Heart right ventricle (tissue), 16 donors: ENCODE measurements around the gene GPBP1. TPM values are rescaled to one million over a fixed set of nuclear protein-coding genes. Genes with fewer than 3 reads are reported as not detected.

Experiments
- ATAC-seq, 8 donors: fragments of 200-7000 bp; cut with Tn5 transposase; one replicate each; pipeline ENCODE4 v1.9.1; 2020; ENCODE audit warnings: mild to moderate bottlenecking in 8 of 8, moderate library complexity in 8 of 8, moderate number of reproducible peaks in 1 of 8
- DNase-seq, 2 donors: peaks; one replicate each; pipeline ENCODE4 v3.0.0-alpha.2; 2020
- H3K27ac ChIP-seq, 10 donors: fragments of 200-600 bp; sonication (generic) in 2 of 10; one replicate each; pipeline versions ENCODE4 v1.5.0 to v1.8.0; 2020 to 2022; ENCODE audit warnings: mild to moderate bottlenecking in 3 of 10
- H3K27me3 ChIP-seq, 7 donors: fragments of 200-600 bp; one replicate each; pipeline ENCODE4 v1.8.0; 2021 to 2022; ENCODE audit warnings: mild to moderate bottlenecking in 2 of 7
- H3K36me3 ChIP-seq, 9 donors: fragments of 200-600 bp; sonication (generic) in 1 of 9; one replicate each; pipeline versions ENCODE4 v1.5.0 to v1.8.0; 2020 to 2022; ENCODE audit warnings: mild to moderate bottlenecking in 2 of 9
- H3K4me1 ChIP-seq, 9 donors: fragments of 200-600 bp; sonication (generic) in 1 of 9; one replicate each; pipeline versions ENCODE4 v1.5.0 to v1.8.0; 2020 to 2022; ENCODE audit warnings: mild to moderate bottlenecking in 4 of 9
- H3K4me3 ChIP-seq, 10 donors: fragments of 200-600 bp; sonication (generic) in 2 of 10; one replicate each; pipeline versions ENCODE4 v1.5.0 to v1.8.0; 2020 to 2022; ENCODE audit warnings: mild to moderate bottlenecking in 7 of 10, moderate library complexity in 2 of 10
- H3K9me3 ChIP-seq, 11 donors: fragments of 200-600 bp in 10 of 11; sonication (generic) in 2 of 11; one replicate each; pipeline versions ENCODE4 v1.5.0 to v1.8.0; 2013 to 2022; ENCODE audit warnings: mild to moderate bottlenecking in 2 of 11, control low read depth in 1 of 11, moderate library complexity in 1 of 11
- CTCF ChIP-seq, 9 donors: fragments of 200-600 bp; sonication (generic) in 2 of 9; IDR thresholded peaks; one replicate each; pipeline versions ENCODE4 v1.5.0 to v1.8.0; 2021 to 2022; ENCODE audit warnings: antibody characterized with exemption in 9 of 9, mild to moderate bottlenecking in 5 of 9, moderate library complexity in 1 of 9
- WGBS, 2 donors: extraction: QIAGEN DNeasy Blood & Tissue Kit; methylation state at CpG; one replicate each; pipeline ENCODE4 v1.1.7; 2013; ENCODE audit warnings: inconsistent platforms in 1 of 2; 5-methylcytosine and 5-hydroxymethylcytosine counted together
- intact Hi-C, 10 donors: fragments of 100-400 bp; cut with DNase I; formaldehyde crosslinking; loops; one replicate each; pipeline versions ENCODE4 v1.11.1 to v1.14.2; 2022
- polyA plus RNA-seq, 2 donors: library from polyadenylated mRNA; stranded (reverse); fragments of 200-250 nt; gene quantifications; one replicate each; pipeline ENCODE4 v1.2.3, GENCODE V29; 2013
- total RNA-seq, 10 donors: library from RNA; stranded (reverse); fragmentation: NEBNext Ultra II Directional in 3 of 10; extraction: Animal tissue kit (Norgen Biotek cat#: 25700) in 3 of 10; gene quantifications; one replicate each; pipeline versions ENCODE4 v1.2.1 to v1.2.4, GENCODE V29; 2021 to 2023
- donor health status: Arrhythmogenic right ventricular cardiomyopathy.
- donor health status: ischemic (EF 13 %, LVEDD 7.1; RV severe dilation, severe dysfunction).
- donor health status: healthy with polysubstance abuse.
- donor health status: DM: no; HTN: yes; CAD: no.
- donor health status: DM: no; HTN: no; CAD: no.
- donor health status: ischemic (EF 25% LVEDD 6.9; RV normal size, moderate dysfunction).
- donor health status: ischemic (EF 25% LVEDD 5.7; RV mildly dilated, moderate dysfunction).
- donor health status: healthy.
- donor health status: DM: yes; HTN: yes; CAD: no.
- donor health status: Ischemic cardiomyopathy.
- donor health status: ischemic (EF 35%, LVEDD 5.7; RV mildly dilated, moderate dysfunction).
- donor health status: nonischemic (EF 11% LVEDD 7.7; RV severe dilation, severe dysfunction).
- donor health status: DM: yes; HTN: yes; CAD: no.
- donor health status: PGD.
- donor health status: ischemic (EF 29% LVEDD 5.4; RV normal size, mild dysfunction).
- donor health status: nonischemic (EF 23%, LVEDD 6.1; RV moderate dilation, normal function).

Gene GPBP1
- total and polyA plus RNA-seq, 12 donors = 40.1 to 69.3 (median 51.0) TPM

- Histone ChIP-seq H3K27ac (no peak overlapping the region), H3K27me3 (no peaks in the 10 kb centered on the region), H3K36me3 (peaks cover 0 to 81% (median 37%) of the 10 kb centered on the region in 9 donors), H3K9me3 (no peaks in the 10 kb centered on the region), H3K4me3 (no peak overlapping the region), H3K4me1 (peaks cover 0 to 5% (median 0%) of the 10 kb centered on the region in 9 donors)
- DNase-seq (no peak), ATAC-seq (no peak)
- intact Hi-C loops = no loop called here
- 92 to 93% methylated on average over 2 of the region's 2 CpGs for WGBS, 2 donors
- no peak for TF ChIP-seq CTCF (IDR thresholded peaks at IDR 0.05)
Measured at GRCh38 chr5:57247765-57248164, 73.9 kb downstream of the GPBP1 start.

GRCh38 chr5:57249265-57249874 lies 75.5 kb downstream of the GPBP1 start:
- ATAC-seq (no peak), DNase-seq (no peak)
- Histone ChIP-seq H3K4me3 (no peak overlapping the region), H3K4me1 (no peaks in the 10 kb centered on the region), H3K27ac (peak overlapping the region in 1 of 10 donors; percentile 12), H3K9me3 (no peaks in the 10 kb centered on the region), H3K36me3 (peaks cover 0 to 89% (median 38%) of the 10 kb centered on the region in 9 donors), H3K27me3 (no peaks in the 10 kb centered on the region)
- 44 to 63% methylated on average over 6 to 8 of the region's 8 CpGs for WGBS, 2 donors
- no peak for TF ChIP-seq CTCF (IDR thresholded peaks at IDR 0.05)
- intact Hi-C loops = no loop called here

- H3K4me1 ChIP-seq = peaks cover 0 to 18% (median 3%) of the 10 kb centered on the region in 9 donors
- intact Hi-C loops = no loop called here
- peaks cover 0 to 99% (median 12%) of the 10 kb centered on the region in 9 donors for H3K36me3 ChIP-seq
- ATAC-seq (no peak), DNase-seq (no peak)
- H3K27me3 ChIP-seq = no peaks in the 10 kb centered on the region
- no peak overlapping the region for H3K27ac ChIP-seq
- TF ChIP-seq CTCF (IDR thresholded peaks at IDR 0.05) = no peak
- no peaks in the 10 kb centered on the region for H3K9me3 ChIP-seq
- WGBS, 2 donors = 77 to 78% methylated on average over 4 of the region's 4 CpGs
- no peak overlapping the region for H3K4me3 ChIP-seq
Measured at GRCh38 chr5:57258052-57258451, 84.2 kb downstream of the GPBP1 start.

- intact Hi-C loops = no loop called here
- TF ChIP-seq CTCF (IDR thresholded peaks at IDR 0.05) = no peak
- WGBS, 2 donors = 23 to 65% methylated on average over 1 of the region's 1 CpG
- Histone ChIP-seq H3K9me3 (no peaks in the 10 kb centered on the region), H3K4me1 (peaks cover 0 to 18% (median 3%) of the 10 kb centered on the region in 9 donors), H3K36me3 (peaks cover 0 to 99% (median 21%) of the 10 kb centered on the region in 9 donors), H3K27ac (no peak overlapping the region), H3K4me3 (no peak overlapping the region), H3K27me3 (no peaks in the 10 kb centered on the region)
- ATAC-seq (no peak), DNase-seq (no peak)
Measured at GRCh38 chr5:57258943-57259342, 85.1 kb downstream of the GPBP1 start.
